ENCODE measurements around the gene HSH2D.
"Not testable (repeated sequence)": the region's sequence is repeated elsewhere in the genome, so short reads cannot be mapped to it uniquely, and the experiment has no call there.

Gene HSH2D

GRCh38 chr19:16156904-16157303, 13.4 kb downstream of the HSH2D start:
- DNase-seq = no peak

GRCh38 chr19:16157601-16158000, 14.1 kb downstream of the HSH2D start:
- DNase-seq = no peak

GRCh38 chr19:16159655-16160054, 16.2 kb downstream of the HSH2D start:
- no peak for DNase-seq

- DNase-seq = no peak
Observed at GRCh38 chr19:16160445-16160942, 17.0 kb downstream of the HSH2D start.

GRCh38 chr19:16160943-16161560, 17.6 kb downstream of the HSH2D start:
- DNase-seq = no peak

- DNase-seq = no peak
Observed at GRCh38 chr19:16161840-16162239, 18.4 kb downstream of the HSH2D start.

- no peak for DNase-seq
Observed at GRCh38 chr19:16164222-16164890, 20.9 kb downstream of the HSH2D start.

- DNase-seq = no peak
Observed at GRCh38 chr19:16166417-16166816, 22.9 kb downstream of the HSH2D start.

- DNase-seq = no peak
Observed at GRCh38 chr19:16167055-16167454, 23.6 kb downstream of the HSH2D start.

GRCh38 chr19:16168465-16169081, 25.1 kb downstream of the HSH2D start:
- no peak for DNase-seq

- DNase-seq = no peak
Observed at GRCh38 chr19:16170134-16170533, 26.6 kb downstream of the HSH2D start.

GRCh38 chr19:16175954-16176353, 32.5 kb downstream of the HSH2D start:
- no peak for DNase-seq

- not testable (repeated sequence) for DNase-seq
Observed at GRCh38 chr19:16178866-16179265, 35.4 kb downstream of the HSH2D start.

- DNase-seq = no peak
Observed at GRCh38 chr19:16180611-16181010, 37.1 kb downstream of the HSH2D start.

GRCh38 chr19:16184665-16185122, 41.2 kb downstream of the HSH2D start:
- DNase-seq = no peak

GRCh38 chr19:16185123-16185767, 41.8 kb downstream of the HSH2D start, which contains the start of gene FAM32A:
Gene FAM32A, plus strand, starts transcription at chr19:16185410. Its CDS starts 33 bp downstream, at chr19:16185443.
- DNase-seq = peak; percentile 98

GRCh38 chr19:16185768-16186123, 42.3 kb downstream of the HSH2D start:
- DNase-seq = peak; percentile 25

- DNase-seq = no peak
Observed at GRCh38 chr19:16188521-16188920, 45.0 kb downstream of the HSH2D start.

GRCh38 chr19:16190198-16190597, 46.7 kb downstream of the HSH2D start:
- DNase-seq = no peak

GRCh38 chr19:16190736-16191135, 47.3 kb downstream of the HSH2D start:
- no peak for DNase-seq

GRCh38 chr19:16191216-16191908, 47.9 kb downstream of the HSH2D start:
- DNase-seq = no peak

- DNase-seq = no peak
Observed at GRCh38 chr19:16193466-16193865, 50.0 kb downstream of the HSH2D start.

- DNase-seq = no peak
Observed at GRCh38 chr19:16197188-16197621, 53.7 kb downstream of the HSH2D start.

All from effector CD4-positive, alpha-beta T cell (primary cell).